Activated T-cell treated with anti-CD3 and anti-CD28 coated beads for 48 hours (primary cell): ENCODE results near the gene APCDD1L.

Experiments used
- DNase-seq: peaks from one replicate; pipeline ENCODE4 v3.0.0-alpha.2; 2020; ENCODE audit warnings: low read depth

APCDD1L gene

DNA sequence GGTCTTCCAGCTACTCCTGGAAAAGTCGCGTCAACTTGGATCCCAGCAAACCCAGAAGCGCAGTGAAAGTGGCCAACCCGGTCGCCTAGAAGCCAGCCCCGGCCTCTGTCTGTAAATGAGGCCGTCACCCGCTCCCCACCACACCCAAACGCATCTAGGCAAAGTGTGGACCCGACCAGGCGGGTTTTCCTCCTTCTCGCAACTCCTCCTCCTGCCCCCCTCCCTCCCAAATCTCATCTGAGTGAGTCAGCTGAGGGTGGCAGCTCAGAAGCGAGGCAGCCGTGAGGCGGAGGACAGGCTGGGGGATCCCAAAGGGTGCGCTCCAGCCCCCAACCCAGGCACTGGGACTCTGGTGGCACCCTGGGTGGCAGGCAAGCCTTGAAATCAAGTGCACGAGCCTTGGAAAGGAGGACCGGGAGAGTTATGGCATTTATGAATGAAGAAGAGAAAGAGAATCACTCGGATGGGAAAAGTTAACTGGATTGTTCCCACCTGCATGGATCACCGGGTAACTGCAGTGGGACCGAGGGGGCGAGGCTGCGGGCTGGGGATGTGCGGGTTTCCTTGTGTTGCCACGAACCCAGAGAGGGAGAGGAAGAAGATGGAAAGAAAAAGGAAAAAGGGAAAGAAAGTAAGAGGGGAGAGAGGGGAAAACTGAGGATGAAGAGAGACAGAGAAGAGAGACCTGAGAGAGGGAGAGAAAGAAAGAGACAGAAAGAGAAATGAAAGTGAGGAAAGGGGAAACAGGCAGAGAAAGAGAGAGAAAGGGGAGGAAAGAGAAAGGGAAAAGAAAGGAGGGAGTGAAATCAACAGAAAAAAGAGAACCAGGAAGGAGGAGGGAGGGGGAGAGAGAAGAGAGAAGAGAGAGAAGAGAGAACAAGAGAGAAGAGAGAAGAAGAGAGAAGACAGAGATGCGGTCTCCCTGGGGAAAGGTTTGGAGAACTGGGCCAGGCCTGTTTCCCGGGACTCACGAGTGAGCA lies at the start of gene APCDD1L:
Gene APCDD1L (minus strand): TSS at position 167 of the 980 bp plus-strand sequence. CDS start 692 bp downstream, outside the sequence.
- DNase-seq: no peak

DNA sequence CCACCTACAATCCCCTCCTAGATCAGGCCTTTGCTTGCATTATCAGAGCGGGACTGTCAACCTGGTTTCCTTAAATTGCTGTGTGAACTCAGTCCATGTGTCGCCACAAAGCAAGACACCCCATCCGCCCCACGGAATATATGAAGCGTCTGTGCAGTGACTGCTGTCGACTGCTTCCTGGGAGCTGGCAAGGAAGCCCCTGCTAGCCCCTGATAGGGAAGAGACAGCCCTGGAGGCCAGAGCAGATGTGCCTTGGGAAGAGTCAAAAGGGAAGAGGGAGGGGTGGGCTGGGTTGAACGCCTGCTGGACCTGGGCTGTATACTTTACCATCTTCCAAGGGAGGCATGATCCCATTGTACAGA lies 44.1 kb upstream of the APCDD1L start:
- DNase-seq: no peak

DNA sequence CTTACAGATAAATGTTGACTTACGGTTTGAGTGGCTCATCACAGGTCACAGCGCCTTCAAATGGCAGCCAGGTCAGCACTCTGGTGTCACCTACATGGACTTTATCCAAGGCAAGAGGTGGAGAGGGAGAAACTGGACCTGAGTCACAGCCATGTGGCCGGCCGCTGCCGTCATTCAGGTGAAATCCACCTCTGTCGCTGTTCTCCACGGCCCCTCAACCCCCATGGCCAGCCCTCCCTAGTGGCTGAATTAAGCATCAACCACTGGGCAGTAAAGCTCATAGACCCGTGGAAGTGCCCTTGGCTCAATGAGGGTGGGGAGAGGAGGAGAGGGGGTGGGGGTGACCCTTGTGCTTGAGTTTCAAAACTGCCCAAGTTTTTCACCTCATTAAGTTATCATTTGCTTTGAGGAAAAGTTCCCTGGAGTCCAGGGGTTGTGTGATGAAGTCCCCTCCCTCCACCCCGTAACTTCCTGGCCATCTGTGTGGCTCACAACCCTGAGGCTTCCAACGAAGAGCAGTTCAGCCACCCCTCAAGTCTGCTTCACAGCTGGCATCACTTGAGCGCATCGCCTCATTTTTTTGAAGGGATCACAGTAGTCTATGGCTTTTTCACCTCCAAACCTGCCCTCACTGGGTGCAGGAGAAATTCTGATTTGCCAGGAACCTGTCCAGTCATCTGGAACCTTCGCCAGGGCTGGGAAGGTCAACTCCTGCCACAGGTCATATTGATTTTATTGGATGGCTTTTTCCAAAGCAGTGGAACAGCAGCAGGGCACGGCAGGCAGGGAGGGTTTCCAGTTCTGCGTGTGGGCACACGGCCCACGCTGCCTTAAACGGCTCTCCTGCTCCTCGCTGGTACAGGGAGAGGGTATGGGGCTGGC lies 43.5 kb upstream of the APCDD1L start:
- DNase-seq: no peak

DNA sequence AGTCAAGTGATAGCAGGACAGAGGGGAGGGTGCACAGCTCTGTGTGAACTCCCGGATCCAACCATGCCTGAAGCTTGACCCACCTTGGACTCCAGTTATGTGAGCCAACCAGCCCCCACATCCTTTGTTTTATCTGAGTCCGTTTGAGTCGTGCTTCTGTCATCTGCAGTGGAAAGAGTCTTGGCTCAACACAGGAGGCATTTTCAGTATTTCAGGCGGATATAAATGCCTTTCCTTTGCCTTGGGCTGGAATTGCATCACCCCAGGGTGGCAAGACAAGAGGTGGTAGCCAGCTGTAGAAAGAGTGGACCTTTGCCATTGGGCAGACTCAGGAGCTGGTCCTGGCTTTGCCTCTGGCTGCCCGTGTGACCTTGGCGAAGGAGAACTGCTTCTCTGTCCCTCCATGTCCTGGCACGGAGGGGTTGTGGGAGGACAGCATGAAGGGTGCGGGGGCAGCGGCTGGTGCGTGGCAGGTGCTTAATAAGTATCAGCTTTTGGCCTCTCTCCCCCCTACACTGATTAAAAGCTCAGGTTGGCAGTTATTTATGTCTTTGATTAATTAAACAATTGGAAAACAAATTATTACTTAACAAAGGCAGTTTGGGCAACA lies 42.6 kb upstream of the APCDD1L start:
- DNase-seq: no peak

- no peak for DNase-seq
These were observed 41.8 kb upstream of the APCDD1L start for GRCh38 chr20:58556961-58557360.

DNA sequence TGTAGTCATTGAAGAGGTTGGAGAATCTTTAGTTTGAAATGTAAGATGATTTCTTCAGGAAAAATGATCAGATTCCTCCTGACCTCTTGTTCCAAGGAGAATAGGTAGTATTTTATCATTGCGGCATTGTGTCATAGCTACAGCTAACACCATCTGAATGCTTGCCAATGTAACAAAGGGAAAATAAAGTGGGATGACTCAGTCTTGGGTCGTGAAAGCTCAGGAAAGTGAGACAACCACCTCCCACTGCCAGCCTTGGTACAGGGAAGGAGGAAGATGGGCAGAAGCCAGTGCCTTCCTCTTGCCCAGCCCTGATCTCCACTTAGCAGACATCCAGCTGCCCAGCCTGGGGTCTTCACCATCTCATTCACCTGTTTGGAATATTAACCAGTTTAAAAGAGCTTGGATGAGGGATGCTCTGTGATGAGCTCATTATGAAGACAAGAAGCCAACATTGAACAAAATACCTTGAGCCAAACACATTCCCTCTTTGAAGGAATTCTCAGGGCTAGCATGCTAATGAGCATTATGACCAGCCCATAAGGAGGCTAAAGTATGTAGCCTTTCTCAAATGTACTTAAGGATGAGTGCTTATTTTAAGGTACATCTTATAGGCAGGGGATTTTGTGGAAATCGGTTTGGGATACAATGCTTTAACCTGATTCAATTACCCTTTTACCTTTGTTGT lies 40.0 kb upstream of the APCDD1L start:
- no peak for DNase-seq

DNA sequence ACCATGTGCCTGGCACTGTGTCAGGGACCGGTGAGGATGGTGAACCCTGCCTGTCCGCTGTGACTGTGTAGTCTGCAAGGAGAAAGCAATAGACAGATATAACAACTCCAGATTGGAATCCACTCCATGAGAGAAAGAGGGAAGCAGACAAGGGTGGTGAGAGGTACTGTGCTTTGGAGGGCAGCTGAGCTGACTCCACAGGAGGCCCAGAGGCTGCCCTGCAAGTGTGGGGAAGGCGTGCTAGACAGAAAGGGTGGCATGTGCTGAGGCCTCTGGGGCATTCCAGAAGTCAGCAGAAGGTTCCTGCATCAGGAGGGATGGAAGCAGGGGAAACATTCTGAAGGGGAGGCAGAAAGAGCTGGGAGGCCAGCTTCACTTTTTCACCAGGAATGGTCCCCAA lies 39.3 kb upstream of the APCDD1L start:
- DNase-seq: no peak

DNA sequence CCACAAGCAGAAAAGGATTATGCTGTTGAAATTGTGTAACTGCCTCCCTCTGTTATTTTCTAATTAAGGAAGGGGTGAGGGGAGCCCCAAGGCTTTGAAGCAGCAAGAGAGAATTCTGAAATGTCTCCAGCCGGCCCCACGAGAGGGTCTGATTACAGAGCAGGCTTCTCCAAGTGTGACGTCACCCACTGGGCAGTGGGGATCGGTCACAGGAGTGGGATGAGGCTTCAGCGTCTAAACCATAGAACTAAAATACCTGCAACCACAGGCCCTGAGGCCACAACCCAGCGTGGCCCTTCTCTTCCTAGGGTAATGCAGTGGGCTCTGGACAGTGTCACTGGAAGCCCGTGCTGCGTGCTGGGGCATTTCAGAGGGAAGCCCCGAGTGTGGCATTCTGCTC lies 38.6 kb upstream of the APCDD1L start:
- no peak for DNase-seq

GRCh38 chr20:58553166-58553696 lies 38.0 kb upstream of the APCDD1L start:
- no peak for DNase-seq

DNA sequence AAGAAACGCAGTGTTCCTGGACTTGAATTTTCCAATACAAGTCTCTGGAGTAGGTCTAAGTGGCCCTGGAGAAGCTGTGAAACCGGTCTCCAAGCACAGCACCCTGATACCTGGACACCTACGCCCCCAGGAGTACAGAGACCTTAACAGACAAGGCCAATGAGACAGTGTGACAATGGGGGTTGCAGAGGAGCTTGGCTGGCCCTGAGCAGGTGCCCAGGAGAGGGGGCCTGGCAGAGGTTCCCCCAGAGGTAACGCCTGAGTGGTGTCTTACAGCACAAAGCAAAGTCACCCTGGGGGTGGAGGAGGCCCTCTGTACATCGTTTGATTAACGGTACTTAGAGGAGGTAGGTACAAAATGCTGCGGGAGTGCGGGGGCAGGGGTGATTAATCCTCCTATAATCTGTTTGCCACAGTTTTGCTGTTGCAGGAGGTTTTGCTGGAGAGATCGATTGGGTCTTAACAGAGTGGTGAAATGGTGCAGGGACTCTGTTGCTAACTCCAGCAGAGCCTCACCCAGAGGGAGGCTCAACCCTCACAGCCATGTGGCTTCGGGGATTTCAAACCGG lies 37.3 kb upstream of the APCDD1L start:
- DNase-seq: no peak

GRCh38 chr20:58551631-58552030 lies 36.4 kb upstream of the APCDD1L start:
- no peak for DNase-seq

DNA sequence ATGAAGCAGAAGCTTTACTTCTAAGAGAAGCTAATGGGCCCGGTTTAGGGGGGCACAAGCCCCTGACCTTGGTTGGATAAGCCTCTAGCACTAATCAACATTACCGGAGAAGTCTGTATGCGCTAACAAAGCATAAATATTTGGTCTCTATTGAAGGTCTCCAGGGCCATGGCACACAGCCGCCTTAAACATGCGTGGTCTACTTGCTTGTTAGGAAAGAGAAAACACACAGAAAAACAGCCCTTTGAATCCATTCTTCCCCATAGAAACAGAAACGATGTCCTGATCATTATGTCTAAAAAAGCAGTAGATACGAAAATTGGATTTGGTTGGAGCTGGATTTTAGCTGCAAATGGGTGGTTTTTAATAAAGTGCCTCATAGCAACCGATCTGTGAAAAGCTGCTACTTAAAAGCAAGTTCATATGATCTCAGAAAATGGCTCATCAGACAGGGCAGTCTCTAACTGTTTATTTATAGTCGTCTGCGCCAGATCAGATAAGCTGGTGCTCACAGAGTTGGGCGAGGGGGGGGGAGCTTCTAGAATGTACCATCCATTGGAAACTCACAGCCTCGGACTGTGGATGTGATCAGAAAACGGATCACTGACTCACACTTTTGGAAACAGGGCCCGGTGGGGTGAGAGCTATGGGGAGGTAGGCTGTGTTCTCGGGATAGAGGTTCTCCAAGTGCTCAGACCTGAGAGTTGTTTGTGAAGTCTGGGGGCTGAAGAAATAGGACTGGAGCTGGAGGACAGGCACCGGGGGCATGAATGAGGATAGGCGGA lies 35.3 kb upstream of the APCDD1L start:
- no peak for DNase-seq

DNA sequence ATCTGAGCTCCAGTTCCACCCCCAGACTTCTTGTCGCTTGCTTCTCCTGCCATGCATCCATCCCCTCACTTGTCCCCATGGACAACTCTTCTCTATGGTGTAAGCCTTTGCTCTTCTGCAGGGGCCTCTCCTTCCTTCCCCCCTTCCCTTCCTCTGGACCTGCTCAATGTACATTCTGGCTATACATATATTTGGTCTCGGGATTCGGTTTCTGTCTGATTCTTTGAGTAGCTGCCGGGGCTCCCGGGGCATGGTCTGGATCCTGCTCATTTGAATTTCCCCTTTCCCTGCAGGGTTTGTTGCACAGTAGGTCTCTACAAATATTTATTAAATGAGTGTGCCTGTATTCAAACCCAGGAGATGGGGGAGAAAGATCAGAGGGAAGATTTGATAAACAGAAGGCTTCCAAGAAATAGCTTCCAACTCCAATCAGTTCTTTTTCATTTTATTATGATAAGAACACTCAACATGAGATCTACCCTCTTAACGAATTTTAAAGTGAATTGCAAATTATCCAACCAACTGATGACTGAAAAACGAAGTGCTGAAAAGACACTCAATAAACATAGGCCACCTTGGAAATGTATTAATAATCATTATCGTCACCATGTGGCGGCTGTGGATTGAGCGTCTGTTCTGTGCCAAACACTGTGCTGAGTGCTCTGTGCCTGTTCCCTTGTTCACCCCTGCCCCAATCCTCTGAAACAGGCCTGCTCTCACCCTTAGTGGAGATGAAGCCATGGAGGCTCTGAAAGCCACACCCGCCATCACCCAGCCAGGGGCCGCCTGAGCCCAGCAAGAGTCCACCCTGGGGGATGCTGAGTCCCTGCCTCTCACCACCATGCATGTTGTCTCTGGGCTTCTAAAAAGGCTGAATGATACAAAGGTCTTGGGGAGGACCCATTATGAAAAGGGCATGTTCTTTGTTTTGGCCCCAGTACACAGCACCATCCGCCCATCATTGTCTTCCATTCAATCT lies 34.3 kb upstream of the APCDD1L start:
- DNase-seq: no peak

GRCh38 chr20:58547623-58548475 lies 32.6 kb upstream of the APCDD1L start:
- DNase-seq: no peak

DNA sequence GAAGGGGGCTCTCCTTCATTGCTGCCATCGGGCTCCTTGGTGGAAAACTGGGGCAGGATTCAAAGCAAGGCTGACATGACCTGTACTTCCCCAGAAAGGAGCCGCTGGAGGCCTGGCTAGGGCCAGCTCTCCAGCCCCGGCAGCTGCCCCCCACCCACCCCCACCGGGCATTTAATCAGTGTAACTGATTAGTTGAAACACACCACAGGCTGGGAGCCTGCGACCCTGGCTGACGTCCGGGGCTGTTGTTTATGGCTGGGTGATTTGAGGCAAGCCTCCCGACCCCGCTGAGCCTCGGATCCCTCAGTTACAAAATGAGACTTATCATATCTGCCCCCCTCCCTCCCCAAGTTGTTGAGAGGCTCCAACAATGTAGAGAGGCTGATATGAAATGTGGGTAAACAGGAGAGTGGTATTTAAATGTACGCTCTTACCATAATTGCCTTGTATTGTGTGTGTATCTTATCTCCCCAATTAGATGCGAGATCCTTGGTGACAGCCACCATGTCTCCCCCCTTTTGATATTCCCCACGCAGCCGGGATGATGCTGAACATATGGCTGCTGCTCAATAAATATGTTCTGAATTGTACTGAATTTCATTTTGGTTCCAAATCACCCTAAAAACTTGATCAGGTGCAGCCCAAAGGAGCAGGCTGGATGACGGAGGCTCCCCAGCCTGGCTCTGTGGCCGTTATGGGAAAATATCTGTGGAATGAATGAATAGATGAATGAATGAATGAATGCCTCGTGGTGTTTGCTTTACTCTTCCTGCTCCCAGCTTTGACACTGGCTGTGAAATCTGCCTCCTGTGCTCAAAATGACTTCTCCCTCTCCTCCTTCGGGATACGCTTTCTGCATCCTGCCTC lies 31.8 kb upstream of the APCDD1L start:
- no peak for DNase-seq

GRCh38 chr20:58546416-58546711 lies 31.2 kb upstream of the APCDD1L start:
- no peak for DNase-seq
